Measurements from ENCODE around the gene ALS2CL.

DNA sequence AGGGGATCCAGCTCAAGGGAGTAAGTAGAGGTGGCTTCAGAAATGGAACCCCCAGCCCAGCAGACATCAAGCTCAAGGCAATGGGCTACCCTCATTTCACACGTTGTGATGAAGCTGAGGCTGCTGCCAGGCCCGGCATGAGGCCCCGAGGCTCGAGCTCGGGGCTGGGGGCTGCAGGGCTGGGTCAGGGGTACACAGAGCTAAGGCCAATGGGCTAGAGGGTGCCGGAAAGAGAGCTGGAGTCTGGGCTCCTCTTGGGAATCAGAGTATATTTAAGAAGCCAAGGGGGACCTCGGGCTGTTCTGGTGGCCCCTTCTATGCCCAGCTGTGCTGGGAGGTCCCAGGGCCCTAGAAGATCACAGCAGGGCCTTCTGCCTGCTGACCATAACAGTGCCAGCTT, 16.8 kb upstream of the ALS2CL start:
- TF ChIP-seq ZBTB7A (IDR thresholded peaks at IDR 0.05; ENCODE audit: low read depth) (no peak), RAD21 (IDR thresholded peaks at IDR 0.05; ENCODE audit: low read depth) (no peak), TAF1 (IDR thresholded peaks at IDR 0.05; ENCODE audit: low read depth) (no peak)

Data from Ishikawa (cell line).